Gastrocnemius medialis (tissue), 4 donors: Measurements from ENCODE around the gene ROR1.

Source experiments
- CTCF ChIP-seq, 5 experiments: fragments of 450-650 bp in 3 of 5; fragments of 200-600 bp in 2 of 5; sonication (generic) in 2 of 5; IDR thresholded peaks in 4 of 5; conservative IDR thresholded peaks in 1 of 5; 1 replicate in 4 of 5; 2 replicates in 1 of 5; pipeline ENCODE4 v1.5.1; 2016 to 2019; ENCODE audit warnings: antibody characterized with exemption in 5 of 5, mild to moderate bottlenecking in 3 of 5, moderate library complexity in 3 of 5
- POLR2A ChIP-seq, 2 donors: fragments of 450-650 bp; IDR thresholded peaks; one replicate each; pipeline ENCODE4 v1.6.1; 2017; ENCODE audit warnings: antibody characterized with exemption in 2 of 2, mild to moderate bottlenecking in 2 of 2, moderate library complexity in 2 of 2

GRCh38 chr1:63746129-63746864 is 27.5 kb upstream of the ROR1 start:
- TF ChIP-seq CTCF (IDR thresholded peaks at IDR 0.05 in 4 of 5, conservative IDR thresholded peaks at IDR 0.05 in 1 of 5) (no peak), POLR2A (IDR thresholded peaks at IDR 0.05) (no peak)
